ENCODE results near the gene BEST2.
A peak's percentile ranks its signal among the peaks of the same experiment; 100 is the strongest.

BEST2 gene

DNA sequence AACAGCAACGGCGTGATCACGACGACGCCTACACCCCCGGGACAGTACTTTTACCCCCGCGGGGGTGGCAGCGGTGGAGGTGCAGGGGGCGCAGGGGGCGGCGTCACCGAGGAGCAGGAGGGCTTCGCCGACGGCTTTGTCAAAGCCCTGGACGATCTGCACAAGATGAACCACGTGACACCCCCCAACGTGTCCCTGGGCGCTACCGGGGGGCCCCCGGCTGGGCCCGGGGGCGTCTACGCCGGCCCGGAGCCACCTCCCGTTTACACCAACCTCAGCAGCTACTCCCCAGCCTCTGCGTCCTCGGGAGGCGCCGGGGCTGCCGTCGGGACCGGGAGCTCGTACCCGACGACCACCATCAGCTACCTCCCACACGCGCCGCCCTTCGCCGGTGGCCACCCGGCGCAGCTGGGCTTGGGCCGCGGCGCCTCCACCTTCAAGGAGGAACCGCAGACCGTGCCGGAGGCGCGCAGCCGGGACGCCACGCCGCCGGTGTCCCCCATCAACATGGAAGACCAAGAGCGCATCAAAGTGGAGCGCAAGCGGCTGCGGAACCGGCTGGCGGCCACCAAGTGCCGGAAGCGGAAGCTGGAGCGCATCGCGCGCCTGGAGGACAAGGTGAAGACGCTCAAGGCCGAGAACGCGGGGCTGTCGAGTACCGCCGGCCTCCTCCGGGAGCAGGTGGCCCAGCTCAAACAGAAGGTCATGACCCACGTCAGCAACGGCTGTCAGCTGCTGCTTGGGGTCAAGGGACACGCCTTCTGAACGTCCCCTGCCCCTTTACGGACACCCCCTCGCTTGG lies 40.7 kb downstream of the BEST2 start:
- peak overlapping the region; percentile 92 for H3K4me3 ChIP-seq (ENCODE audit: low read length)
- TF ChIP-seq, protein P1, sequence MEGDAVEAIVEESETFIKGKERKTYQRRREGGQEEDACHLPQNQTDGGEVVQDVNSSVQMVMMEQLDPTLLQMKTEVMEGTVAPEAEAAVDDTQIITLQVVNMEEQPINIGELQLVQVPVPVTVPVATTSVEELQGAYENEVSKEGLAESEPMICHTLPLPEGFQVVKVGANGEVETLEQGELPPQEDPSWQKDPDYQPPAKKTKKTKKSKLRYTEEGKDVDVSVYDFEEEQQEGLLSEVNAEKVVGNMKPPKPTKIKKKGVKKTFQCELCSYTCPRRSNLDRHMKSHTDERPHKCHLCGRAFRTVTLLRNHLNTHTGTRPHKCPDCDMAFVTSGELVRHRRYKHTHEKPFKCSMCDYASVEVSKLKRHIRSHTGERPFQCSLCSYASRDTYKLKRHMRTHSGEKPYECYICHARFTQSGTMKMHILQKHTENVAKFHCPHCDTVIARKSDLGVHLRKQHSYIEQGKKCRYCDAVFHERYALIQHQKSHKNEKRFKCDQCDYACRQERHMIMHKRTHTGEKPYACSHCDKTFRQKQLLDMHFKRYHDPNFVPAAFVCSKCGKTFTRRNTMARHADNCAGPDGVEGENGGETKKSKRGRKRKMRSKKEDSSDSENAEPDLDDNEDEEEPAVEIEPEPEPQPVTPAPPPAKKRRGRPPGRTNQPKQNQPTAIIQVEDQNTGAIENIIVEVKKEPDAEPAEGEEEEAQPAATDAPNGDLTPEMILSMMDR (IDR thresholded peaks at IDR 0.05; ENCODE audit: insufficient read depth, low read depth, low read length, missing control alignments) = no peak
- DNase-seq (ENCODE audit: low read depth) = peak; percentile 49

DNA sequence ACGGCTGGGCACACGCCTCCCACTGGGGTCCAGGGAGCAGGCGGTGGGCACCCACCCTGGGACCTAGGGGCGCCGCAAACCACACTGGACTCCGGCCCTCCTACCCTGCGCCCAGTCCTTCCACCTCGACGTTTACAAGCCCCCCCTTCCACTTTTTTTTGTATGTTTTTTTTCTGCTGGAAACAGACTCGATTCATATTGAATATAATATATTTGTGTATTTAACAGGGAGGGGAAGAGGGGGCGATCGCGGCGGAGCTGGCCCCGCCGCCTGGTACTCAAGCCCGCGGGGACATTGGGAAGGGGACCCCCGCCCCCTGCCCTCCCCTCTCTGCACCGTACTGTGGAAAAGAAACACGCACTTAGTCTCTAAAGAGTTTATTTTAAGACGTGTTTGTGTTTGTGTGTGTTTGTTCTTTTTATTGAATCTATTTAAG lies 41.3 kb downstream of the BEST2 start:
- peak overlapping the region; percentile 92 for H3K4me3 ChIP-seq (ENCODE audit: low read length)
- no peak for DNase-seq (ENCODE audit: low read depth)
- TF ChIP-seq, protein P1 (IDR thresholded peaks at IDR 0.05; ENCODE audit: insufficient read depth, low read depth, low read length, missing control alignments) = no peak

DNA sequence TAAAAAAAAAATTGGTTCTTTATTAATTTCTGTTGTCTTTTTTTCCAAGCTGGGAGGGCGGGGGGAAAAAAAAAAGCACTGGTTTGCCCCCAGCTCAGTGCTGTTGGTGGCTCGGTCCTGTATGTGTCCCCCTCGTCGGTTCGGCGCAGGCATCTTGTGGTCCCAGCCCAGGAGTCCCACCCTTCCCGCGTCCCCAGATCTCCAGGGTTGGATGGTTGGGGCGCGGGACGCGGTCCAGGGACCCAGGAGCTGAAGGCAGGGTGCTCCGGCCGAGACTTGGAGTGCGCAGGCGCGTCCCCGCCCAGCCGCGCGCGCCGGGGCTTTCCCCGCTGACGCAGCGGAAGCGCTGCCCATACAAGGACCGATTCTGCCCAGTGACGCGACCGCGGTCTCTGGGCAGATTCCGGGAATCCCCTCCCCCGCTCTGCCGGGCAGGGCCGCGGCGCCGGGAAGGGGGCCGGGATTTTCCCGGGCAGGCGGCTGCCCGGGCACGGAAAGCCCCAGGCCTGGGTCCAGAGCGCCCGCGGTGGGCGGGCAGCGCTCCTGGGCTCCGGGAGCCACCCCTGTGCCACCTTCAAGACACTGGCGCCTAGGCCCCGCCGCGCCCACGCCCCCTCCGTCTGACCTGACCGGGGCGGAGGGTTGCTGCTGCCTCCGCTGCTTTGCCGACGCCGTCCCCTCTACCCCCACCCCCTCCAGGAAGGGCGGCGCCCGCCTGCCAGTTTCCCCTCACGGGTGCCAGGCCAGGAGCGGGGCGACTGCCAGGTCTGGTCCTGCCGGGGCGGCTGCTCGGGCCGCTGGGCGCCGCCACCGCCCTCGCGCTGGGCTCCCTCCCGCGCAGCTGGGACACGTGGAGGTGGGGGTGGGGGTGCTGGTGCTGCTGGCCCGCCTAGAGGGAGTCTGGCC lies 42.0 kb downstream of the BEST2 start:
- TF ChIP-seq, protein P1 (IDR thresholded peaks at IDR 0.05; ENCODE audit: insufficient read depth, low read depth, low read length, missing control alignments) = no peak
- H3K4me3 ChIP-seq (ENCODE audit: low read length) = peak overlapping the region; percentile 92
- peak; percentile 96 for DNase-seq (ENCODE audit: low read depth)

DNA sequence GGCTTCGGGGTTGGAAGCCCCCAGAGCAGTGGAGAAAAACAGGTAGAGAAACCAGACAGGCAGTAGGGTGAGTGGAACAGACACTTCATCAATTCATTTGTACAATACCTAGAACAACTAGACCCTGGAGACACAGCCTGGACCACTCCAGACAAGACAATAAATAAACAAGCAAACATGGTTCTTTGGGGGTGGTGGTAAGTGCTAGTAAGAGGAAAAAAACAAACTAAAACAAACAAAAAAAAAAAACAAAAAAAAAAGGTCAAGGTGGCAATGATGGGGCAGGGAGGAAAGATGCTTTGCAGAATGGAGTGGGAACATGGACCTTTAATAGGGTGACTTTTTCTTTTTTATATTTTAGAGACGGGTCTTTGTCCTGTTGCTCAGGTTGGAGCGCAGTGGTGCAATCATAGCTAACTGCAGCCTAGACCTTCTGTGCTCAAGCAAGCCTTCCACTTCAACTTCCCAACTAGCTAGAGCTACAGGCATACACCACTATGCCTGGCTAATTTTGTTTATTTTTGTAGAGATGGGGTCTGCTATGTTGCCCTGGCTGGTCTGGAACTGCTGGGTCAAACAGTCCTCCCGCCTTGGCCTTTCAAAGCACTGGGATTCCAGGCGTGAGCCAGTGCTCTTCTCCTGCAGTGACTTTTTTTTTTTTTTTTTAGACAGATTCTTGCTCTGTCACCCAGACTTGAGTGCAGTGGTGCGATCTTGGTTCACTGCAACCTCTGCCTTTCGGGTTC lies 42.8 kb downstream of the BEST2 start:
- no peak for DNase-seq (ENCODE audit: low read depth)
- TF ChIP-seq, protein P1 (IDR thresholded peaks at IDR 0.05; ENCODE audit: insufficient read depth, low read depth, low read length, missing control alignments) = no peak
- H3K4me3 ChIP-seq (ENCODE audit: low read length) = no peak overlapping the region

DNA sequence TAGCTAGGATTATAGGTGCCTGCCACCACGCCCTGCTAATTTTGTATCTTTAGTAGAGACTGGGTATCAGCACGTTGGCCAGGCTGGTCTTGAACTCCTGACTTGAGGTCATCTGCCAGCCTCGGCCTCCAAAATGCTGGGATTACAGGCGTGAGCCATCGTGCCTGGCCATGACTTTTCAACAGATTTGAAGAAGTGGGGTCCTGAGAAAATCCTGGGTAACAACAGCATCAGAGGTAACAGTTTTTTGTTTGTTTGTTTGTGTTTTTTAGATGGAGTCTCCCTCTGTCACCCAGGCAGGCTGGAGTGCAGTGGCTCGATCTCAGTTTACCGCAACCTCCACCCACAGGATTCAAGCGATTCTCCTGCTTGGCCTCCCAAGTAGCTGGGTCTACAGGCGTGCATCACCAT lies 43.4 kb downstream of the BEST2 start:
- TF ChIP-seq, protein P1 (IDR thresholded peaks at IDR 0.05; ENCODE audit: insufficient read depth, low read depth, low read length, missing control alignments) = no peak
- no peak overlapping the region for H3K4me3 ChIP-seq (ENCODE audit: low read length)
- DNase-seq (ENCODE audit: low read depth) = no peak

Measured in epithelial cell of esophagus (primary cell).